Measurements from ENCODE around the gene OSBPL5.
"Not testable (repeated sequence)": the region's sequence is repeated elsewhere in the genome, so short reads cannot be mapped to it uniquely, and the experiment has no call there.

OSBPL5 gene

GRCh38 chr11:3069425-3069824, 95.7 kb downstream of the OSBPL5 start:
- Histone ChIP-seq H3K4me3 (no peak overlapping the region), H3K27ac (no peak overlapping the region)
- no peak for DNase-seq (ENCODE audit: low spot score)
- TF ChIP-seq CTCF (IDR thresholded peaks at IDR 0.05) = no peak

- not testable (repeated sequence) for H3K4me3 ChIP-seq; DNase-seq (ENCODE audit: low spot score); H3K27ac ChIP-seq
These were observed 98.8 kb downstream of the OSBPL5 start for GRCh38 chr11:3066308-3066707.

GRCh38 chr11:3064709-3065108, 100.4 kb downstream of the OSBPL5 start:
- H3K4me3 ChIP-seq; H3K27ac ChIP-seq; DNase-seq (ENCODE audit: low spot score): not testable (repeated sequence)

GRCh38 chr11:3063876-3064275, 101.2 kb downstream of the OSBPL5 start:
- H3K4me3 ChIP-seq; H3K27ac ChIP-seq; DNase-seq (ENCODE audit: low spot score): not testable (repeated sequence)

- not testable (repeated sequence) for DNase-seq (ENCODE audit: low spot score); H3K4me3 ChIP-seq; H3K27ac ChIP-seq
These were observed 101.7 kb downstream of the OSBPL5 start for GRCh38 chr11:3063432-3063831.

GRCh38 chr11:3060436-3061025, 104.6 kb downstream of the OSBPL5 start:
- Histone ChIP-seq H3K27ac (no peak overlapping the region), H3K4me3 (no peak overlapping the region)
- no peak for TF ChIP-seq CTCF (IDR thresholded peaks at IDR 0.05)
- no peak for DNase-seq (ENCODE audit: low spot score)

- no peak overlapping the region for H3K27ac ChIP-seq
- no peak for DNase-seq (ENCODE audit: low spot score)
- no peak overlapping the region for H3K4me3 ChIP-seq
- no peak for TF ChIP-seq CTCF (IDR thresholded peaks at IDR 0.05)
These were observed 106.1 kb downstream of the OSBPL5 start for GRCh38 chr11:3058753-3059664.

GRCh38 chr11:3057069-3057963, 107.8 kb downstream of the OSBPL5 start, which contains the start of gene CARS1:
CARS1 (minus strand) TSS chr11:3057423; CDS start chr11:3057367, 56 bp downstream.
- Histone ChIP-seq H3K27ac (peak within 1 kb of the TSS; percentile 63 to 94), H3K4me3 (peak within 1 kb of the TSS; percentile 94)
- peak; percentile 98 for DNase-seq (ENCODE audit: low spot score)
- no peak for TF ChIP-seq CTCF (IDR thresholded peaks at IDR 0.05)
